Left renal pelvis (tissue), 4 donors: ENCODE data around the gene RBMXL3. TPM values are rescaled to one million over a fixed set of nuclear protein-coding genes. Genes with fewer than 3 reads are reported as not detected.

ENCODE experiments used
- DNase-seq, 4 donors: peaks; one replicate each; pipeline ENCODE4 v3.0.0-alpha.2; 2013; ENCODE audit warnings: low read depth in 4 of 4, low spot score in 3 of 4
- polyA plus RNA-seq, 4 donors: library from polyadenylated mRNA; unstranded; fragments of 120-200 nt; gene quantifications; one replicate each; pipeline ENCODE4 v1.2.1, GENCODE V29; 2013; ENCODE audit not compliant: insufficient read length in 4 of 4

RBMXL3 gene
- polyA plus RNA-seq, 4 donors = not detected

GRCh38 chrX:115232933-115233496 lies 43.8 kb downstream of the RBMXL3 start:
- DNase-seq = no peak

GRCh38 chrX:115233497-115234455 lies 44.6 kb downstream of the RBMXL3 start, which contains the start of gene LRCH2:
TSS of gene LRCH2 (minus strand) at chrX:115234096. CDS start at chrX:115234041, 55 bp downstream.
- DNase-seq = peak in 2 of 4 donors; percentile 33 to 40

GRCh38 chrX:115234461-115234860 lies 45.3 kb downstream of the RBMXL3 start:
- no peak for DNase-seq

- DNase-seq = no peak
These were observed 47.4 kb downstream of the RBMXL3 start for GRCh38 chrX:115236560-115236959.

- no peak for DNase-seq
These were observed 47.8 kb downstream of the RBMXL3 start for GRCh38 chrX:115237056-115237455.

Other genes starting within 250 kb of the RBMXL3 start
- gene IL13RA2, start 171.8 kb upstream of the RBMXL3 start, polyA plus RNA-seq = 1 to 10 TPM in 2 of 4 donors, under 1 TPM in 2; 0.38 to 2.2 (median 0.88) TPM
- 10 to 100 TPM; 11.5 to 17.3 (median 15.3) TPM for gene LRCH2, start 44.7 kb downstream of the RBMXL3 start, polyA plus RNA-seq
- gene LUZP4, start 100.3 kb downstream of the RBMXL3 start, polyA plus RNA-seq = not detected